A673 (cell line): ENCODE results near the gene SLC12A3. TPM values are rescaled to one million over a fixed set of nuclear protein-coding genes. Genes with fewer than 3 reads are reported as not detected.

Experiments used
- BruUV-seq: library from RNA; stranded (reverse); fragments of 400-500 nt; replicated peaks from 2 replicates; lab custom pipeline; 2021; lab: Mats Ljungman, UMichigan
- CTCF ChIA-PET: fragments of 300-600 bp; sonication (Branson Sonifier 250); formaldehyde crosslinking; loops from one replicate; lab custom pipeline; 2022; ENCODE audit warnings: antibody characterized with exemption; lab: Charles Lee
- POLR2A ChIA-PET: fragments of 300-600 bp; sonication (Branson Sonifier 250); formaldehyde crosslinking; loops from one replicate; lab custom pipeline; 2022; ENCODE audit warnings: antibody characterized with exemption; ENCODE audit not compliant: low non-redundant PET; lab: Charles Lee
- DNase-seq: peaks from one replicate; pipeline ENCODE4 v3.0.0-alpha.2; 2015; ENCODE audit warnings: low spot score
- H3K27ac ChIP-seq: fragments of 200-600 bp; sonication (generic); 2 replicates; pipeline ENCODE4 v1.5.1; 2016; ENCODE audit warnings: mixed run types, low read depth, mild to moderate bottlenecking, mixed read lengths, antibody characterized with exemption, low read length; ENCODE audit not compliant: poor library complexity, severe bottlenecking
- H3K27me3 ChIP-seq: fragments of 200-600 bp; sonication (generic); replicated peaks from 2 replicates; pipeline ENCODE4 v1.6.1; 2017; ENCODE audit warnings: mixed run types, low read depth, mild to moderate bottlenecking, mixed read lengths, antibody characterized with exemption, low read length; ENCODE audit not compliant: insufficient read depth, poor library complexity
- H3K36me3 ChIP-seq: fragments of 200-600 bp; sonication (generic); 2 replicates; pipeline ENCODE4 v1.6.1; 2016; ENCODE audit warnings: mixed run types, mild to moderate bottlenecking, mixed read lengths, antibody characterized with exemption, low read length; ENCODE audit not compliant: insufficient read depth, poor library complexity, severe bottlenecking
- H3K4me1 ChIP-seq: fragments of 200-600 bp; sonication (generic); 2 replicates; pipeline ENCODE4 v1.6.1; 2017; ENCODE audit warnings: mixed run types, mild to moderate bottlenecking, mixed read lengths, antibody characterized with exemption, low read length; ENCODE audit not compliant: insufficient read depth, poor library complexity, severe bottlenecking
- H3K4me3 ChIP-seq: fragments of 200-600 bp; sonication (generic); 2 replicates; pipeline ENCODE4 v1.5.1; 2016; ENCODE audit warnings: low read depth, mixed run types, mild to moderate bottlenecking, mixed read lengths, low read length; ENCODE audit not compliant: poor library complexity, severe bottlenecking
- H3K9me3 ChIP-seq: fragments of 200-600 bp; sonication (generic); 2 replicates; pipeline ENCODE4 v1.6.1; 2016; ENCODE audit warnings: mixed run types, low read depth, mild to moderate bottlenecking, mixed read lengths, antibody characterized with exemption, low read length; ENCODE audit not compliant: poor library complexity, severe bottlenecking
- EZH2 ChIP-seq: fragments of 200-600 bp; sonication (generic); IDR thresholded peaks from 2 replicates; pipeline ENCODE4 v1.6.1; 2017; ENCODE audit warnings: borderline replicate concordance, low read depth, mild to moderate bottlenecking, mixed read lengths, antibody characterized with exemption, low read length; ENCODE audit not compliant: poor library complexity, severe bottlenecking
- intact Hi-C: fragments of 100-400 bp; cut with micrococcal nuclease; formaldehyde crosslinking; loops from one replicate; pipeline ENCODE4 v1.10.0; 2022; ENCODE audit not compliant: unreplicated experiment
- total RNA-seq: library from RNA; stranded (reverse); gene quantifications from 2 replicates; pipeline ENCODE4 v1.2.3, GENCODE V29; 2021
- TF ChIP-seq, protein P1 (sequence below): fragments of 300-800, 200-600 bp; sonication (generic); conservative IDR thresholded peaks from 2 replicates; pipeline ENCODE4 v1.5.1; 2017; ENCODE audit warnings: low read depth, mild to moderate bottlenecking, antibody characterized with exemption, low read length, moderate library complexity, mixed read lengths

SLC12A3 gene
- total RNA-seq, 1 experiment from 2014 or later: not detected

DNA sequence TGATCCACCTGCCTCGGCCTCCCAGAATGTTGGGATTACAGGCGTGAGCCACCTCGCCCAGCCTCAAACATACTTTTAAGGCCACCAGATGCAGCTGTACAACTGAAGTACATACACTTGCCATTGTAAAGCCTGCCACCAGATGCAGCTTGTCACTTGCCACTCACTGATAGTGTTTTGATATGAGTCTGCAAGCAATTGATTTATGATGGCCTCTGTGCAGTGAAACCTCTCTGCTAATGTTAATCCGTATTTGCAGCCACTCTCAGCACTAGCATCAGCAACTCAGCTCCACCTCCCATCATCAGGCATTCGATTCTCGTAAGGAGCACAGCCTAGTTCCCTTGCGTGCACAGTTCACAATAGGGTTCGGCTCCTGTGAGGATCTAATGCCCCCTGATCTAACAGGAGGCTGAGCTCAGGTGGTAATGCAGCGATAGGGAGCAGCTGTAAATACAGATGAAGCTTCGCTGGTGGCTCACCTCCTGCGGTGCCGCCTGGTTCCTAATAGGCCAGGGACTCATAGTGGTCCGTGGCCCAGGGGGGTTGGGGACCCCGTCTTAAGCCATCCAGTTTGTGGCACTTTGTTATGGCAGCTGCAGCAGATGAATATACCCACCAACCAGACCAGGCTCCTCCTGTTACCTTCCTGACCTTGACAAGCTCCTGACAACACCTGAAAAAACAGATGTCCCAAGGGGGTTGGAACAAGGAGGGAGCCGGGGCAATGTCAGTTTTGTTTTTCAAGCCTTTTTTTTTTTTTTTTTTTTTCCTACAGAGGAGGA lies 65.7 kb downstream of the SLC12A3 start:
- H3K27me3 ChIP-seq: no peaks in the 10 kb centered on the region
- CTCF ChIA-PET: no interaction called here
- intact Hi-C loops: no loop called here
- no peak for DNase-seq
- no peak for TF ChIP-seq EZH2
- TF ChIP-seq, protein P1, sequence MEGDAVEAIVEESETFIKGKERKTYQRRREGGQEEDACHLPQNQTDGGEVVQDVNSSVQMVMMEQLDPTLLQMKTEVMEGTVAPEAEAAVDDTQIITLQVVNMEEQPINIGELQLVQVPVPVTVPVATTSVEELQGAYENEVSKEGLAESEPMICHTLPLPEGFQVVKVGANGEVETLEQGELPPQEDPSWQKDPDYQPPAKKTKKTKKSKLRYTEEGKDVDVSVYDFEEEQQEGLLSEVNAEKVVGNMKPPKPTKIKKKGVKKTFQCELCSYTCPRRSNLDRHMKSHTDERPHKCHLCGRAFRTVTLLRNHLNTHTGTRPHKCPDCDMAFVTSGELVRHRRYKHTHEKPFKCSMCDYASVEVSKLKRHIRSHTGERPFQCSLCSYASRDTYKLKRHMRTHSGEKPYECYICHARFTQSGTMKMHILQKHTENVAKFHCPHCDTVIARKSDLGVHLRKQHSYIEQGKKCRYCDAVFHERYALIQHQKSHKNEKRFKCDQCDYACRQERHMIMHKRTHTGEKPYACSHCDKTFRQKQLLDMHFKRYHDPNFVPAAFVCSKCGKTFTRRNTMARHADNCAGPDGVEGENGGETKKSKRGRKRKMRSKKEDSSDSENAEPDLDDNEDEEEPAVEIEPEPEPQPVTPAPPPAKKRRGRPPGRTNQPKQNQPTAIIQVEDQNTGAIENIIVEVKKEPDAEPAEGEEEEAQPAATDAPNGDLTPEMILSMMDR: no peak
- POLR2A ChIA-PET: interaction anchor here (0.7 kb wide), 2 partner anchors 130 to 517 kb away, joined by 7 to 15 read pairs; no protein-coding TSS in a partner anchor
- BruUV-seq: no TSS peak
- H3K36me3 ChIP-seq: peaks cover 18% of the 10 kb centered on the region
- peaks cover 11% of the 10 kb centered on the region for H3K4me1 ChIP-seq
- peak overlapping the region; percentile 96 for H3K27ac ChIP-seq
- H3K9me3 ChIP-seq: no peaks in the 10 kb centered on the region
- H3K4me3 ChIP-seq: no peak overlapping the region

DNA sequence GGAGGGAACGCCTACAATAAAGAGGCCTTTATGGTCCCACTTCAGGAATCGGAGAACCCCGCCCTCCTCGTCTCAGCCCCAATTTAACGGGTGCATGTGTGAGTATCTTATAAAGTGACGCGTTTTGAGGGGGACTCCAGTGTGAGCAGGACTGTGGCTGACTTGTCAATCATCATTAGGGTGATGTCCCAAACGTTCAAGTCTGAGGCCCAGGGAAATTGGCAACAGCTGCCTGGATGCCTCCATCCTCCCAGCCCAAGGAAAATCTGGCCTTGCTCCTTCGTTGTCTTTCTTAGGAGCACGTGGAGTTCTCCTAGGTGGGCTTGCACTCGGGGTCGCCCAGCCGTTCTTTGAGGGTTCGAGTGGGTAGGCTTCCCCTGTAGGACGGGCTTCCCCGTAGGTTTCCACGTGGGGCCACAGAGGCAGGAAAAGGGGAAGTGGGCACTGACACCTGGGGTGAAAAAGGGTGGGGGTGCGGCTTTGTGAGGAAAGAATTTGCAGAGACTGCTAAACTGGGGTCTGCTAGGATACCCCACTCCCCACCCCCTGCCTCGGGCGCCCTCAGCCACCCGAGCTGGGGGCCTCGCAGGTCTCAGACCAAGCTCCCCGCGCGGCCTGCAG lies 66.4 kb downstream of the SLC12A3 start:
- ChIA-PET POLR2A (interaction anchor here (0.7 kb wide), 3 partner anchors 131 to 721 kb away, joined by 4 to 15 read pairs (median 7); no protein-coding TSS in a partner anchor), CTCF (no interaction called here)
- peak; percentile 26 for DNase-seq
- intact Hi-C loops: no loop called here
- Histone ChIP-seq H3K27me3 (no peaks in the 10 kb centered on the region), H3K9me3 (no peaks in the 10 kb centered on the region), H3K36me3 (peaks cover 25% of the 10 kb centered on the region), H3K27ac (peak overlapping the region; percentile 96), H3K4me1 (peaks cover 17% of the 10 kb centered on the region), H3K4me3 (peak overlapping the region; percentile 94)
- no peak for TF ChIP-seq EZH2
- TF ChIP-seq, protein P1: no peak
- TSS peak; percentile 97 for BruUV-seq

DNA sequence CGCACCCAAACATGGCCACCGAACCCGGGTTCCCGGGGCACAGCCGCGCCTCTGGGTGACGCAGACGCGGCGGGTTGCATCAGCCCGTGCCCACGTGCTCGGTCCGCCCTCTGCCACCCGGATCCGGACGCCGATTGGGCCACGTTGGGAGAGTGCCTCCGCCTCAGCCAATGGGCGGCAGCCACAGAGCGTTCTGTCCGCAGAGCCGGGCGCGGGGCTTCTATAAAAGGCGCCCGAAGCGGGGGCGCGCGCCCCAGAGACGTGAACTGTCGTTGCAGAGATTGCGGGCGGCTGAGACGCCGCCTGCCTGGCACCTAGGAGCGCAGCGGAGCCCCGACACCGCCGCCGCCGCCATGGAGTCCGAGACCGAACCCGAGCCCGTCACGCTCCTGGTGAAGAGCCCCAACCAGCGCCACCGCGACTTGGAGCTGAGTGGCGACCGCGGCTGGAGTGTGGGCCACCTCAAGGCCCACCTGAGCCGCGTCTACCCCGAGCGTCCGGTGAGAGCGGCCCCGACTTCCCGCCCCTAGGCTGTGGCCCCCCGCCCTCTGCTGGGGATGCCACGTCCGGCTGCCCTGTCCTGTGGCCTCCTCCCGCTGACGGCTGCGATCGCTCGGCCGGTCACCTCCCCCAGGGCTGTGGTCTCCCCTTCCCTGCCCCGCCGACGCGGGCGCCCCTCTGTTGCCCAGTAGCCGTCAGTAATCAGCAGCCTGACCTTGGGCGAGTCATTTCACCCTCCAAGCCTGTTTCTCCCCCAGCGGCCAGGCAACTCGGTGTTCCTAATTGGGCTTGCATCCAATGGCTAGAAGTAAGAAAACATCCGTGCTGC lies 67.1 kb downstream of the SLC12A3 start, which contains the start of gene HERPUD1:
TSS of gene HERPUD1 (plus strand) at position 251 of the 829 bp plus-strand sequence. CDS start at position 354, 103 bp downstream.
- no TSS peak for BruUV-seq
- no peaks in the 10 kb centered on the region for H3K9me3 ChIP-seq
- CTCF ChIA-PET: no interaction called here
- H3K4me3 ChIP-seq: peak within 1 kb of the TSS; percentile 94
- H3K27ac ChIP-seq: peak within 1 kb of the TSS; percentile 96
- POLR2A ChIA-PET: interaction anchor here (0.7 kb wide), 1 partner anchor 720 kb away, joined by 4 read pairs; no protein-coding TSS in a partner anchor
- peaks cover 32% of the 10 kb centered on the region for H3K36me3 ChIP-seq
- TF ChIP-seq, protein P1: no peak
- TF ChIP-seq EZH2: no peak
- DNase-seq: peak; percentile 99
- H3K27me3 ChIP-seq: no peaks in the 10 kb centered on the region
- H3K4me1 ChIP-seq: peaks cover 23% of the 10 kb centered on the region
- intact Hi-C loops: no loop called here
